ENCODE data around the gene CTNNA3. TPM values are rescaled to one million over a fixed set of nuclear protein-coding genes. Genes with fewer than 3 reads are reported as not detected.

CTNNA3 gene
- total RNA-seq, 1 experiment from 2014 or later, result not detected

GRCh38 chr10:66008221-66008620 lies 1687.8 kb downstream of the CTNNA3 start:
- Mint-ChIP-seq H3K36me3 (ENCODE audit: insufficient read depth, unreplicated experiment) (no peaks in the 10 kb centered on the region), H3K27me3 (ENCODE audit: unreplicated experiment) (no peaks in the 10 kb centered on the region), H3K4me3 (ENCODE audit: low read depth, unreplicated experiment) (no peak overlapping the region), H3K27ac (ENCODE audit: unreplicated experiment) (no peak overlapping the region), H3K9me3 (ENCODE audit: low read depth, unreplicated experiment) (peaks cover 3% of the 10 kb centered on the region), H3K4me1 (ENCODE audit: low read depth, unreplicated experiment) (no peaks in the 10 kb centered on the region)
- no TSS peak for BruUV-seq (replicated peaks)
- CTCF ChIA-PET, result interaction anchor here (0.7 kb wide), 1 partner anchor 24 kb away, joined by 4 read pairs; no protein-coding TSS in a partner anchor
- DNase-seq, result no peak
- no peak for TF ChIP-seq CTCF (IDR thresholded peaks at IDR 0.05; ENCODE audit: unreplicated experiment)
- intact Hi-C loops (cut with micrococcal nuclease; ENCODE audit: unreplicated experiment), result no loop called here

GRCh38 chr10:66006411-66006810 lies 1689.6 kb downstream of the CTNNA3 start:
- Mint-ChIP-seq H3K9me3 (ENCODE audit: low read depth, unreplicated experiment) (peaks cover 3% of the 10 kb centered on the region), H3K4me1 (ENCODE audit: low read depth, unreplicated experiment) (no peaks in the 10 kb centered on the region), H3K4me3 (ENCODE audit: low read depth, unreplicated experiment) (no peak overlapping the region), H3K27me3 (ENCODE audit: unreplicated experiment) (no peaks in the 10 kb centered on the region), H3K36me3 (ENCODE audit: insufficient read depth, unreplicated experiment) (no peaks in the 10 kb centered on the region), H3K27ac (ENCODE audit: unreplicated experiment) (no peak overlapping the region)
- no peak for TF ChIP-seq CTCF (IDR thresholded peaks at IDR 0.05; ENCODE audit: unreplicated experiment)
- DNase-seq, result no peak
- intact Hi-C loops (cut with micrococcal nuclease; ENCODE audit: unreplicated experiment), result no loop called here
- BruUV-seq (replicated peaks), result no TSS peak
- CTCF ChIA-PET, result no interaction called here

GRCh38 chr10:65993451-65993850 lies 1702.5 kb downstream of the CTNNA3 start:
- no peak for TF ChIP-seq CTCF (IDR thresholded peaks at IDR 0.05; ENCODE audit: unreplicated experiment)
- Mint-ChIP-seq H3K4me1 (ENCODE audit: low read depth, unreplicated experiment) (no peaks in the 10 kb centered on the region), H3K27me3 (ENCODE audit: unreplicated experiment) (no peaks in the 10 kb centered on the region), H3K4me3 (ENCODE audit: low read depth, unreplicated experiment) (no peak overlapping the region), H3K36me3 (ENCODE audit: insufficient read depth, unreplicated experiment) (no peaks in the 10 kb centered on the region), H3K27ac (ENCODE audit: unreplicated experiment) (no peak overlapping the region), H3K9me3 (ENCODE audit: low read depth, unreplicated experiment) (peaks cover 12% of the 10 kb centered on the region)
- no TSS peak for BruUV-seq (replicated peaks)
- intact Hi-C loops (cut with micrococcal nuclease; ENCODE audit: unreplicated experiment), result no loop called here
- DNase-seq, result no peak
- CTCF ChIA-PET, result no interaction called here

GRCh38 chr10:65968871-65969270 lies 1727.1 kb downstream of the CTNNA3 start:
- DNase-seq, result no peak
- intact Hi-C loops (cut with micrococcal nuclease; ENCODE audit: unreplicated experiment), result no loop called here
- CTCF ChIA-PET, result no interaction called here
- no peak for TF ChIP-seq CTCF (IDR thresholded peaks at IDR 0.05; ENCODE audit: unreplicated experiment)
- Mint-ChIP-seq H3K36me3 (ENCODE audit: insufficient read depth, unreplicated experiment) (no peaks in the 10 kb centered on the region), H3K27ac (ENCODE audit: unreplicated experiment) (no peak overlapping the region), H3K9me3 (ENCODE audit: low read depth, unreplicated experiment) (peaks cover 14% of the 10 kb centered on the region), H3K4me1 (ENCODE audit: low read depth, unreplicated experiment) (no peaks in the 10 kb centered on the region), H3K27me3 (ENCODE audit: unreplicated experiment) (no peaks in the 10 kb centered on the region), H3K4me3 (ENCODE audit: low read depth, unreplicated experiment) (no peak overlapping the region)
- BruUV-seq (replicated peaks), result no TSS peak
